Epithelial cell of esophagus (primary cell): ENCODE data around the gene HNRNPA2B1.
"Not testable (repeated sequence)": the region's sequence is repeated elsewhere in the genome, so short reads cannot be mapped to it uniquely, and the experiment has no call there.

Experiments
- DNase-seq: peaks from one replicate; pipeline ENCODE4 v3.0.0; 2010; ENCODE audit warnings: low read depth
- H3K4me3 ChIP-seq: 2 replicates; pipeline ENCODE4 v1.5.1; 2011; ENCODE audit warnings: mild to moderate bottlenecking, low read length, control low read depth
- CTCF ChIP-seq: IDR thresholded peaks from 2 replicates; pipeline ENCODE4 v1.5.1; 2011; ENCODE audit warnings: low read depth, mild to moderate bottlenecking, low read length, control low read depth, inconsistent platforms; ENCODE audit not compliant: insufficient read depth; ENCODE audit errors: missing control alignments

HNRNPA2B1 gene

DNA sequence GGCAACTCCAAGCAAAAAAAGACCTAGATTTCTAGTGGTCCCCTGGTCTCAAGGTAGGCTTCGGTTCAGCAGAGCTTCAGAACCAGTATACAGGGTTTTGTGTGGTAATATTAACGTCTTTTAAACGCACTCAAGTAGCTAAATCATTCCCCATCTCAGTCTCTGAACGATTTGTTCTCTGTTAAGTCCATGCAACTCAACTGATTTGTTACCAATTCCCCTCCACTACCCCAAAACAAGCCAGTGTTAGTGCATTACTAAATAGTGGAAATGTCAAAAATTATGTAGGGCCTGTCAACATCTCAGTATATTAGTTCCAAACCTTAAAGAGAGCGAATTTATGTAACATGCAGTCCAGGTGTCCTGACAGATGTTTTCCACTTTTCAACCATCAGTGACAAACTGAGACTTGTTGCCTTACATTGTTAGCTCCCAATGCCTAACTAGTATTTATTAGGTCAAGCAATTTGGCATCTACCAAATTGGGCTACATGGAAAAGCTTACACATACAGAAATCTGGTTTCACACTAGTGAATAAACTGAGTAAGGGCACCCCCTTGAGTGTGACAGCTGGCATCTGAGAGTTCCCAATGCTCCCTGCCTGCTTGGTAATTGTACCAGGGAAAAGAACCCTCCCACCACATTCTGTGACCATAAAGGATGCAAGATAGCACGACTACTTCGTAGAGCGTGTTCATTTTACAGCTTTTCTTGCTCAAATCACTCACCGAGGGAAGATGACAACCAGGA lies 12.2 kb downstream of the HNRNPA2B1 start:
- DNase-seq, result no peak
- H3K4me3 ChIP-seq, result no peak overlapping the region
- TF ChIP-seq CTCF, result no peak

DNA sequence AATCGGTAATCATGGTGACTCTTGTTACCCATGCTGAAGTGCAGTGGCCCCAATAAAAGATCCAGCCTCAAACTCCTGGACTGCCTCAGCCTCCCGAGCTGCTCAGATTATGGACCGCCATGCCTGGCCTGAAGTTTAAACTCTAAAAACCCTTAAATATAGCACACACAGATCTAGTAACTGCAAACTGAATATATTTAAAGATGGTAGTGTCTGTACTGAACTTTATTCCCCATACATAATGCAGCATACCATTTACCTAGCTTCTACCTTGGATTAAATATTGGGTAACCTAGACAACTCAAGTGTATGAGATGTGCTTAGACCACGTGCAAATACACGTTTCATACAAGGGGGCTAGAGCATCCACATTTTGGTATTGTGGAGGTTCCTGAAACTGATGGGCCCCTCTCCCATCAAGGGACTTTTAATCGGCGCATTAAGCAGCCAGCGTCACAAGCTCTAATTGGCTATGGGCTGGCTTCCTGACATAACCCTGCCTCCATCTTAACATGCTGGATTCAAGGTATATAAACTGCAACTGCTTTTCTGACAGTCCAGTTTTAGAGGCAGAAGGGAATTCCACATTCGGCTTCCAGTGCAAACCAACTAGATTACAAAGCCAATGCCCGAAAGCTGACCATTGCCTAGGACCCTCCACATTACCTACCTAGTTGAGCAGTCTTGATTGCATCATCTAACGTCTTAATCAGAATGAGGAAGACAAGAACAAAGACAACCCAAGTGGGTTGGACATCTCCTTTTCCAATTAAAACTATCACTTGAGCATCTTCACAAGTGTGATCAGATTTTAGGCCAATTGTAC lies 13.0 kb downstream of the HNRNPA2B1 start:
- no peak overlapping the region for H3K4me3 ChIP-seq
- DNase-seq, result no peak
- no peak for TF ChIP-seq CTCF

- no peak overlapping the region for H3K4me3 ChIP-seq
- no peak for TF ChIP-seq CTCF
- DNase-seq, result no peak
Observed at GRCh38 chr7:26186364-26187311, 13.9 kb downstream of the HNRNPA2B1 start.

GRCh38 chr7:26185844-26186180 lies 14.7 kb downstream of the HNRNPA2B1 start:
- no peak for DNase-seq
- TF ChIP-seq CTCF, result no peak
- H3K4me3 ChIP-seq, result no peak overlapping the region

DNA sequence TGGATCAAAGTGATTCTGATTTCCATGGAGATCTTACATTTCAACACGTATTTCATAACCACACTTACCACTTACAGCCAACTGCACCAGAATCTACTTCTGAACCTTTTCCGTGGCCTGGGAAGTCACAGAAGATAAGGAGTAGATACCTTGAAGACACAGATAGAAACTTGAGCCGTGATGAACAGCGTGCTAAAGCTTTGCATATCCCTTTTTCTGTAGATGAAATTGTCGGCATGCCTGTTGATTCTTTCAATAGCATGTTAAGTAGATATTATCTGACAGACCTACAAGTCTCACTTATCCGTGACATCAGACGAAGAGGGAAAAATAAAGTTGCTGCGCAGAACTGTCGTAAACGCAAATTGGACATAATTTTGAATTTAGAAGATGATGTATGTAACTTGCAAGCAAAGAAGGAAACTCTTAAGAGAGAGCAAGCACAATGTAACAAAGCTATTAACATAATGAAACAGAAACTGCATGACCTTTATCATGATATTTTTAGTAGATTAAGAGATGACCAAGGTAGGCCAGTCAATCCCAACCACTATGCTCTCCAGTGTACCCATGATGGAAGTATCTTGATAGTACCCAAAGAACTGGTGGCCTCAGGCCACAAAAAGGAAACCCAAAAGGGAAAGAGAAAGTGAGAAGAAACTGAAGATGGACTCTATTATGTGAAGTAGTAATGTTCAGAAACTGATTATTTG lies 15.3 kb downstream of the HNRNPA2B1 start:
- no peak for TF ChIP-seq CTCF
- no peak for DNase-seq

DNA sequence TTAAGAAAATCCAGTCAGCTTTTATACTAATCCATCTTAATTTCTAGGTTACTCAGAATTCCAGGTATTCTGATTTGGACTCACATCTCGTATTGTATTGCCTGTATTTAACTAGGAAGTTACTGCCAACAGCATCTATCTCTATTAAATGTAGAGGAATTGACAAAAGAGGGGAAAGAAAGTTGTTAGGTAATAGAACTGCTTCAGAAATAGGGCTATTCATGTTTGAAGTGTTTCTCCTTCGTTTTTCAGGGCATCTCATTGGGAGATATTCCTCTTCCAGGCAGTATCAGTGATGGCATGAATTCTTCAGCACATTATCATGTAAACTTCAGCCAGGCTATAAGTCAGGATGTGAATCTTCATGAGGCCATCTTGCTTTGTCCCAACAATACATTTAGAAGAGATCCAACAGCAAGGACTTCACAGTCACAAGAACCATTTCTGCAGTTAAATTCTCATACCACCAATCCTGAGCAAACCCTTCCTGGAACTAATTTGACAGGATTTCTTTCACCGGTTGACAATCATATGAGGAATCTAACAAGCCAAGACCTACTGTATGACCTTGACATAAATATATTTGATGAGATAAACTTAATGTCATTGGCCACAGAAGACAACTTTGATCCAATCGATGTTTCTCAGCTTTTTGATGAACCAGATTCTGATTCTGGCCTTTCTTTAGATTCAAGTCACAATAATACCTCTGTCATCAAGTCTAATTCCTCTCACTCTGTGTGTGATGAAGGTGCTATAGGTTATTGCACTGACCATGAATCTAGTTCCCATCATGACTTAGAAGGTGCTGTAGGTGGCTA lies 16.1 kb downstream of the HNRNPA2B1 start:
- DNase-seq, H3K4me3 ChIP-seq: not testable (repeated sequence)

More for the DNA sequence above, 15.3 kb downstream of the HNRNPA2B1 start:
- no peak overlapping the region for H3K4me3 ChIP-seq
